GM19238 (cell line): Measurements from ENCODE around the gene LPCAT1.
"Not testable (repeated sequence)": the region's sequence is repeated elsewhere in the genome, so short reads cannot be mapped to it uniquely, and the experiment has no call there.

ENCODE experiments used
- DNase-seq: peaks from one replicate; pipeline ENCODE4 v3.0.0; 2011; ENCODE audit warnings: low spot score; ENCODE audit not compliant: insufficient read length

Gene LPCAT1

GRCh38 chr5:1541702-1542400 is 18.1 kb upstream of the LPCAT1 start:
- no peak for DNase-seq

GRCh38 chr5:1540831-1541701 is 17.3 kb upstream of the LPCAT1 start:
- DNase-seq: no peak

GRCh38 chr5:1540166-1540565 is 16.4 kb upstream of the LPCAT1 start:
- no peak for DNase-seq

- not testable (repeated sequence) for DNase-seq
Observed at GRCh38 chr5:1539393-1540161, 15.8 kb upstream of the LPCAT1 start.

- no peak for DNase-seq
Observed at GRCh38 chr5:1538741-1539392, 15.1 kb upstream of the LPCAT1 start.

- no peak for DNase-seq
Observed at GRCh38 chr5:1538276-1538675, 14.5 kb upstream of the LPCAT1 start.

GRCh38 chr5:1537603-1538154 is 13.9 kb upstream of the LPCAT1 start:
- no peak for DNase-seq

- no peak for DNase-seq
Observed at GRCh38 chr5:1536871-1537602, 13.3 kb upstream of the LPCAT1 start.

GRCh38 chr5:1536322-1536845 is 12.6 kb upstream of the LPCAT1 start:
- DNase-seq: peak; percentile 66

GRCh38 chr5:1535646-1536045 is 11.9 kb upstream of the LPCAT1 start:
- DNase-seq: no peak

- DNase-seq: no peak
Observed at GRCh38 chr5:1532384-1532783, 8.6 kb upstream of the LPCAT1 start.

GRCh38 chr5:1529498-1529897 is 5.7 kb upstream of the LPCAT1 start:
- DNase-seq: no peak

- no peak for DNase-seq
Observed at GRCh38 chr5:1527533-1528205, 3.9 kb upstream of the LPCAT1 start.

GRCh38 chr5:1526681-1527131 is 2.9 kb upstream of the LPCAT1 start:
- no peak for DNase-seq

GRCh38 chr5:1526190-1526631 is 2.5 kb upstream of the LPCAT1 start:
- DNase-seq: no peak

- DNase-seq: no peak
Observed at GRCh38 chr5:1525624-1526189, 1.9 kb upstream of the LPCAT1 start.

GRCh38 chr5:1524799-1525623 is 1.3 kb upstream of the LPCAT1 start:
- no peak for DNase-seq

GRCh38 chr5:1524481-1524798 is 680 bp upstream of the LPCAT1 start:
- no peak for DNase-seq

- peak; percentile 54 for DNase-seq
Observed at GRCh38 chr5:1523480-1523792, 324 bp downstream of the LPCAT1 start.
